Mammary epithelial cell (primary cell): ENCODE results near the gene TACO1.

Experiments used
- EZH2 ChIP-seq: IDR thresholded peaks from 2 replicates; pipeline ENCODE4 v1.6.1; 2012; ENCODE audit warnings: low read length, inconsistent platforms, borderline replicate concordance
- TF ChIP-seq, protein P1 (sequence below), 2 donors: IDR thresholded peaks in 1 of 2; conservative IDR thresholded peaks in 1 of 2; 2 replicates each; pipeline ENCODE4 v1.5.1; 2011 to 2012; ENCODE audit warnings: inconsistent platforms in 2 of 2, low read length in 2 of 2, mild to moderate bottlenecking in 2 of 2, control low read depth in 1 of 2, low read depth in 1 of 2; ENCODE audit not compliant: insufficient read depth in 1 of 2; ENCODE audit errors: extremely low read depth in 1 of 2

DNA sequence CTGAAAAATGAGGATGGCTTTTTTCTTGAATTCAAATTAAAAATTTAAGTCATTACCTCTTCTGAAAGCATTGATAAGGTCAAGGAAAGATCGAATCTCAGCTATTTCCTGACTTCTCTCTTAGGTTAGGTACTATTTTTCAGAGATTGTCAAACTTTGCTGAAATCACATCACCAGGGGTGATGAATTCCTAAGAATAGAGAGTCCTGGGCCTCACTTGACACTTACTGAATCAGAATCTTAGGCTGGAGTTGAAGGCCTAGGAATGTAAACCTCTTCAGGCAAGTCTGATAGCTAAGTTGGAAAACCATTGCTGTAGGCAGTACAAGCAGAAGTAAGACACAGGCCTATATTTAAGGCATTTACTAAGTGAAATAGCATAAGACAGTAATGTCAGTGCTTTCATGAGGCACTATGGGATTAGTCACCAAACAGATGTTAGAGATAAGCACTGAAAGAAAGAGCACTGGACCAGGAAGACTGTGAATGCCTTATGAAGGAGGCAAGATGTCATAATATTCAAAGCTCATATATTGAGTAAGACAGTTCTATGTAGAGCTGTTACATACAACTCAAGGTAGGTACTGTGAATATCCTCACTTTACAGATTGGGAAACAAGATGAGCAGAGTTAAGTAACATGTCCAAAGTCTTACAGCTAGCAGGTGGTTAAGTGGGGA, 28.9 kb upstream of the TACO1 start:
- TF ChIP-seq, protein P1, sequence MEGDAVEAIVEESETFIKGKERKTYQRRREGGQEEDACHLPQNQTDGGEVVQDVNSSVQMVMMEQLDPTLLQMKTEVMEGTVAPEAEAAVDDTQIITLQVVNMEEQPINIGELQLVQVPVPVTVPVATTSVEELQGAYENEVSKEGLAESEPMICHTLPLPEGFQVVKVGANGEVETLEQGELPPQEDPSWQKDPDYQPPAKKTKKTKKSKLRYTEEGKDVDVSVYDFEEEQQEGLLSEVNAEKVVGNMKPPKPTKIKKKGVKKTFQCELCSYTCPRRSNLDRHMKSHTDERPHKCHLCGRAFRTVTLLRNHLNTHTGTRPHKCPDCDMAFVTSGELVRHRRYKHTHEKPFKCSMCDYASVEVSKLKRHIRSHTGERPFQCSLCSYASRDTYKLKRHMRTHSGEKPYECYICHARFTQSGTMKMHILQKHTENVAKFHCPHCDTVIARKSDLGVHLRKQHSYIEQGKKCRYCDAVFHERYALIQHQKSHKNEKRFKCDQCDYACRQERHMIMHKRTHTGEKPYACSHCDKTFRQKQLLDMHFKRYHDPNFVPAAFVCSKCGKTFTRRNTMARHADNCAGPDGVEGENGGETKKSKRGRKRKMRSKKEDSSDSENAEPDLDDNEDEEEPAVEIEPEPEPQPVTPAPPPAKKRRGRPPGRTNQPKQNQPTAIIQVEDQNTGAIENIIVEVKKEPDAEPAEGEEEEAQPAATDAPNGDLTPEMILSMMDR (conservative IDR thresholded peaks at IDR 0.05 in 1 of 2, IDR thresholded peaks at IDR 0.05 in 1 of 2; ENCODE audit: extremely low read depth in 1 of 2, insufficient read depth in 1 of 2, low read depth in 1 of 2, low read length in 2 of 2): no peak
- TF ChIP-seq EZH2: no peak
